ENCODE measurements around the gene CHRDL2. TPM values are rescaled to one million over a fixed set of nuclear protein-coding genes. Genes with fewer than 3 reads are reported as not detected.

The CHRDL2 gene
- total and polyA plus RNA-seq, 2 of the 4 experiments (the other 2 are of a cell fraction), result 0.80 TPM; not detected in 1

- peaks cover under 1% of the 10 kb centered on the region; the same call in 1 of the 2 replicates for H3K9me3 ChIP-seq (ENCODE audit: control insufficient read depth, insufficient read depth, low read length)
- peak overlapping the region; percentile 20; the same call in 1 of the 2 replicates for H2BK20ac ChIP-seq (ENCODE audit: low read depth, low read length)
- H3K9me1 ChIP-seq (ENCODE audit: insufficient read depth, low read length), result no peaks in the 10 kb centered on the region; the same call in 1 of the 2 replicates
- DNase-seq, result no peak
- no peak overlapping the region for H4K8ac ChIP-seq (ENCODE audit: low read depth in 2 of 2, low read length in 2 of 2)
- H4K91ac ChIP-seq (ENCODE audit: insufficient read depth, low read depth, low read length), result no peak overlapping the region
- no peak overlapping the region for H3K27ac ChIP-seq (ENCODE audit: insufficient read depth, low read length)
- H4K20me1 ChIP-seq (ENCODE audit: insufficient read depth, low read length), result no peaks in the 10 kb centered on the region
- no peaks in the 10 kb centered on the region for H3K27me3 ChIP-seq (ENCODE audit: control insufficient read depth, insufficient read depth, low read length)
- no TSS peak for BruUV-seq (replicated peaks)
- ATAC-seq (ENCODE audit: low read depth), result no peak
- WGBS, 2 experiments (ENCODE audit: extremely low coverage in 2 of 2, insufficient read length in 1 of 2), result 98% methylated on average over 14 of the region's 18 CpGs; no CpG with 5 or more reads in 1 of the 2 experiments
- in situ Hi-C loops (cut with MboI; ENCODE audit: low sequenced_read_pairs), result no loop called here
- H2AFZ ChIP-seq (replicated peaks; ENCODE audit: low read length, poor library complexity), result no peak overlapping the region
- H3K14ac ChIP-seq (replicated peaks; ENCODE audit: low read depth, low read length), result no peak overlapping the region
- dilution Hi-C loops (cut with HindIII; ENCODE audit: low sequenced_read_pairs, unreplicated experiment), result no loop called here
- no peak overlapping the region for H3K4me3 ChIP-seq (ENCODE audit: insufficient read depth, low read depth, low read length)
- no peak overlapping the region for H3K4me2 ChIP-seq (ENCODE audit: low read depth, low read length)
- no peak overlapping the region for H2BK15ac ChIP-seq (ENCODE audit: low read depth, low read length)
- H2AK5ac ChIP-seq (ENCODE audit: low read depth, low read length), result peak overlapping the region; percentile 8
- H2BK5ac ChIP-seq (ENCODE audit: low read depth, low read length, poor library complexity, severe bottlenecking), result no peak overlapping the region
- H3K56ac ChIP-seq (ENCODE audit: extremely low read depth, insufficient read depth, low read length), result no peak overlapping the region
- H2AK9ac ChIP-seq (replicated peaks; ENCODE audit: low read depth, low read length, poor library complexity), result no peak overlapping the region
- H3K36me3 ChIP-seq (ENCODE audit: control insufficient read depth, insufficient read depth, low read length), result no peaks in the 10 kb centered on the region
- intact Hi-C loops (cut with micrococcal nuclease), result no loop called here
- CTCF ChIA-PET, result no interaction called here
- H3K4ac ChIP-seq (ENCODE audit: low read depth, low read length), result no peak overlapping the region
- POLR2A ChIA-PET (ENCODE audit: unreplicated experiment), result no interaction called here
- H3K9ac ChIP-seq (ENCODE audit: low read depth, low read length), result no peak overlapping the region
- H3K79me1 ChIP-seq (ENCODE audit: low read depth in 1 of 2, low read length in 2 of 2), result no peaks in the 10 kb centered on the region
- H3K18ac ChIP-seq (ENCODE audit: low read depth, low read length), result no peak overlapping the region
- H2BK120ac ChIP-seq (ENCODE audit: low read depth, low read length), result no peak overlapping the region
- H3K23ac ChIP-seq (ENCODE audit: low read depth, low read length), result no peak overlapping the region
- no peak overlapping the region; the same call in 1 of the 2 replicates for H4K5ac ChIP-seq (ENCODE audit: low read depth, low read length)
- H3K4me1 ChIP-seq (ENCODE audit: control insufficient read depth, insufficient read depth, low read length), result peaks cover 11% of the 10 kb centered on the region
- TF ChIP-seq ELK1 (IDR thresholded peaks at IDR 0.05; ENCODE audit: borderline replicate concordance, low read depth, low read length), result no peak
- TF ChIP-seq RAD21 (IDR thresholded peaks at IDR 0.05; ENCODE audit: low read length), result no peak
- TF ChIP-seq POLR2A (IDR thresholded peaks at IDR 0.05; ENCODE audit: low read depth, low read length), result no peak
- TF ChIP-seq MAFK (IDR thresholded peaks at IDR 0.05; ENCODE audit: low read depth, low read length), result no peak
- TF ChIP-seq CHD1 (IDR thresholded peaks at IDR 0.05; ENCODE audit: low read depth, low read length), result no peak
- no peak for TF ChIP-seq SMC3 (IDR thresholded peaks at IDR 0.05; ENCODE audit: low read depth, low read length)
- TF ChIP-seq RFX5 (IDR thresholded peaks at IDR 0.05; ENCODE audit: low read depth, low read length), result no peak
- TF ChIP-seq BHLHE40 (IDR thresholded peaks at IDR 0.05; ENCODE audit: low read depth, low read length), result no peak
- no peak for TF ChIP-seq CTCF (conservative IDR thresholded peaks at IDR 0.05; ENCODE audit: low read depth, low read length)
- no peak for TF ChIP-seq USF2 (IDR thresholded peaks at IDR 0.05; ENCODE audit: low read depth, low read length)
- no peak for TF ChIP-seq RCOR1 (IDR thresholded peaks at IDR 0.05; ENCODE audit: insufficient replicate concordance, low read length)
- no peak for TF ChIP-seq MXI1 (IDR thresholded peaks at IDR 0.05; ENCODE audit: borderline replicate concordance, low read depth, low read length)
- TF ChIP-seq MAZ (IDR thresholded peaks at IDR 0.05; ENCODE audit: borderline replicate concordance, low read depth, low read length), result no peak
- TF ChIP-seq NFE2L2 (IDR thresholded peaks at IDR 0.05; ENCODE audit: low read depth, low read length), result no peak
- no peak for TF ChIP-seq CEBPB (IDR thresholded peaks at IDR 0.05; ENCODE audit: low read depth, low read length)
Measured at GRCh38 chr11:74680703-74681531, 50.3 kb downstream of the CHRDL2 start.
